ENCODE results near the gene MAPK14.
"Not testable (repeated sequence)": the region's sequence is repeated elsewhere in the genome, so short reads cannot be mapped to it uniquely, and the experiment has no call there.

The MAPK14 gene

DNA sequence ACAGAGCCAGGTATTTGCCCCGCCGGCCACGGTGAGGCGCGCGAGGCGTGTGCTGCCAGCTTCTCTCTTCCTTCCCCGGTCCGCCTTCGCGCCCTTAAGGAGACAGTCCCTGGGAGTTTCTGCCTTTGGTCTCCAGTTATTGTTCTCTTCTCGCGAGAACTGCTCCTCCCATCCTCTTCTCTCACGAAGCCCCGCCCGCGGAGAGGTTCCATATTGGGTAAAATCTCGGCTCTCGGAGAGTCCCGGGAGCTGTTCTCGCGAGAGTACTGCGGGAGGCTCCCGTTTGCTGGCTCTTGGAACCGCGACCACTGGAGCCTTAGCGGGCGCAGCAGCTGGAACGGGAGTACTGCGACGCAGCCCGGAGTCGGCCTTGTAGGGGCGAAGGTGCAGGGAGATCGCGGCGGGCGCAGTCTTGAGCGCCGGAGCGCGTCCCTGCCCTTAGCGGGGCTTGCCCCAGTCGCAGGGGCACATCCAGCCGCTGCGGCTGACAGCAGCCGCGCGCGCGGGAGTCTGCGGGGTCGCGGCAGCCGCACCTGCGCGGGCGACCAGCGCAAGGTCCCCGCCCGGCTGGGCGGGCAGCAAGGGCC, at the start of gene MAPK14:
Gene MAPK14 (plus strand): TSS at position 308 of the 587 bp plus-strand sequence. CDS start 350 bp downstream, outside the sequence.
- in situ Hi-C loops (cut with MboI; ENCODE audit: low sequenced_read_pairs), result no loop called here

DNA sequence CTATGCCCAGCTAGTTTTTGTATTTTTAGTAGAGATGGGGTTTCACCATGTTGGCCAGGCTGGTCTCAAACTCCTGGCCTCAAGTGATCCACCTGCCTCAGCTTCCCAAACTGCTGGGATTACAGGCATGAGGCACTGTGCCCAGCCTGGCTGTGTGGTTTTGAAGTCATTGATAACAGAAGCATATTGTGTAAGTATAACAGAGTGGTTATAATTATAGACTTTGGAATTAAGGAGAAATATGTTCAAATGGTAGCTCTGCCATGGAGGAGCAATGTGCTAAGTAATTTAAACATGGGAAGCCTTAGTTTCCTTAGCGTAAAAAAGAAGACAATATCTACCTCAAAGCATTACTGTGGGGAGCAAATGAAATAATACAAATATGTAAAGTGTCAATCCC, 47.5 kb upstream of the MAPK14 start:
- in situ Hi-C loops (cut with MboI; ENCODE audit: low sequenced_read_pairs), result not testable (repeated sequence)

GRCh38 chr6:35980991-35981645, 46.5 kb upstream of the MAPK14 start:
- in situ Hi-C loops (cut with MboI; ENCODE audit: low sequenced_read_pairs), result no loop called here

GRCh38 chr6:35984701-35985100, 42.9 kb upstream of the MAPK14 start:
- in situ Hi-C loops (cut with MboI; ENCODE audit: low sequenced_read_pairs), result no loop called here

GRCh38 chr6:35988047-35988446, 39.6 kb upstream of the MAPK14 start:
- in situ Hi-C loops (cut with MboI; ENCODE audit: low sequenced_read_pairs), result not testable (repeated sequence)

- in situ Hi-C loops (cut with MboI; ENCODE audit: low sequenced_read_pairs), result no loop called here
Observed at GRCh38 chr6:35993150-35993549, 34.5 kb upstream of the MAPK14 start.

GRCh38 chr6:36000451-36000850, 27.2 kb upstream of the MAPK14 start:
- in situ Hi-C loops (cut with MboI; ENCODE audit: low sequenced_read_pairs), result no loop called here

- in situ Hi-C loops (cut with MboI; ENCODE audit: low sequenced_read_pairs), result no loop called here
Observed at GRCh38 chr6:36015666-36016065, 11.9 kb upstream of the MAPK14 start.

- in situ Hi-C loops (cut with MboI; ENCODE audit: low sequenced_read_pairs), result no loop called here
Observed at GRCh38 chr6:36018339-36018738, 9.3 kb upstream of the MAPK14 start.

GRCh38 chr6:36019167-36019566, 8.4 kb upstream of the MAPK14 start:
- in situ Hi-C loops (cut with MboI; ENCODE audit: low sequenced_read_pairs), result no loop called here

- in situ Hi-C loops (cut with MboI; ENCODE audit: low sequenced_read_pairs), result no loop called here
Observed at GRCh38 chr6:36020154-36020553, 7.5 kb upstream of the MAPK14 start.

GRCh38 chr6:36023996-36024795, 3.4 kb upstream of the MAPK14 start, which contains the start of gene SLC26A8:
Gene SLC26A8, minus strand, starts transcription at chr6:36024641. Its CDS starts 4,934 bp downstream, at chr6:36019707.
- in situ Hi-C loops (cut with MboI; ENCODE audit: low sequenced_read_pairs), result no loop called here

DNA sequence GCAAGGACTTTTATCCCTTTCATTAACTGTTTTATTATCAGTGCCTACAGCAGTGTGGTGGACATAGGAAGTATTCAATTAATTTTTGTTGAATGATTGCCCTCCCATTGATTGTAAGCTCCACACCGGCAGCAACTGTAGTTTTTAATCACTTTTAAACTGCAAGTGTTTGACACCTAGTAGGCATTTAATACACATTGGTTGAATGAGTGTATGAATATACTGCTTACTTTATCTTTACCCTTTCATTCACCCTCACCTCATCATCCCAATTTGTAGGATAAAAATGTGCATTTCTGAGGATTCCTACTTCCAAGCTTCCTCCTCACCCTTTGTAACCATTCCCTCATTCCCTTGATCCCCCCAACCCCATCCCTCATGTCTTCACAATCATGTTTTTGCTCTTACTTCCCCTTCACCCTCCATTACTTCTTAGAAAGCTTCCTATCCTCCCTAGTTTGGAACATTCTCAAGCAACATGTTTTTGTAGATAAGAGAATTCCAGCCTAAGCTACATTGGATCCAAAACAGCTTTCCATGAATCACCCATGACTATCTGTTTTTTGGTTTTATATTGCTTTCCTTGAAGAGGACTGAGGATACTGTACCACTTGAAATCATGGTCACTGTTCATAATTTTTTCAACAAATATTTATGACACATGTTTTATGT, 2.2 kb upstream of the MAPK14 start:
- in situ Hi-C loops (cut with MboI; ENCODE audit: low sequenced_read_pairs), result no loop called here

GRCh38 chr6:36025932-36026327, 1.7 kb upstream of the MAPK14 start:
- in situ Hi-C loops (cut with MboI; ENCODE audit: low sequenced_read_pairs), result no loop called here

DNA sequence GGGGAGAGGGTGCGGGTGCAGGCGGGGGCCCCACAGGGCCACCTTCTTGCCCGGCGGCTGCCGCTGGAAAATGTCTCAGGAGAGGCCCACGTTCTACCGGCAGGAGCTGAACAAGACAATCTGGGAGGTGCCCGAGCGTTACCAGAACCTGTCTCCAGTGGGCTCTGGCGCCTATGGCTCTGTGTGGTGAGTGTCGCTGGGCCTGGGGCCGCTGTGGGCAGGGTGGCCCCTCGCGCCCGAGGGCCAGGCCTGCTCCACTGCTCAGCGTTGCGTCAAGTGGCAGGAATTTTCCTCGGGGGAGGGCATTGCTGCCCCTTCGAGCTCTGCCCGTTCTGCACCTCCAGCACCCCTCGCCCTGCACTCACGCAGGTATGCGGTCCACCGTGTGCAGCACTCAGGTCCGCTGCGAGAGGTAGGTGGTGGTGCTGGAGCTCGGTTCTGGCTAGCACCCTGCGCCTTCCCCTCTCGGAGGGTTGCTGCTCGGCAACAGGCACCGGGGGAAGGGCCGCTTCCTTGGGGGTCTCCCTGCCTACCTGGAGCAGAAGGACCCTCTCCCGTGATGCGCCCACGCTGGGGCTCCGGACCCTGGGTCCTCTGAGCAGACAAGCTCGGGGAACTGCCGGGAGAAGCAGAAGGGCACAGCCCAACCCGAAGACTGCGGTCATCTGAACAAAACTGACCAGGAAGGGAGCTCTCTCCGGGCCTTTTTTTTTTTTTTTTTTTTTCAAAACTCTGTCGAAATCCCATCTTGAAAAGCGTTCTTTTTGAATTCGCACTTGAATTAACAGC, 674 bp downstream of the MAPK14 start:
- in situ Hi-C loops (cut with MboI; ENCODE audit: low sequenced_read_pairs), result no loop called here

- in situ Hi-C loops (cut with MboI; ENCODE audit: low sequenced_read_pairs), result no loop called here
Observed at GRCh38 chr6:36028877-36029324, 1.3 kb downstream of the MAPK14 start.

GRCh38 chr6:36029464-36029863, 1.9 kb downstream of the MAPK14 start:
- in situ Hi-C loops (cut with MboI; ENCODE audit: low sequenced_read_pairs), result no loop called here

GRCh38 chr6:36032261-36032660, 4.7 kb downstream of the MAPK14 start:
- in situ Hi-C loops (cut with MboI; ENCODE audit: low sequenced_read_pairs), result no loop called here

GRCh38 chr6:36033144-36033543, 5.5 kb downstream of the MAPK14 start:
- in situ Hi-C loops (cut with MboI; ENCODE audit: low sequenced_read_pairs), result not testable (repeated sequence)

DNA sequence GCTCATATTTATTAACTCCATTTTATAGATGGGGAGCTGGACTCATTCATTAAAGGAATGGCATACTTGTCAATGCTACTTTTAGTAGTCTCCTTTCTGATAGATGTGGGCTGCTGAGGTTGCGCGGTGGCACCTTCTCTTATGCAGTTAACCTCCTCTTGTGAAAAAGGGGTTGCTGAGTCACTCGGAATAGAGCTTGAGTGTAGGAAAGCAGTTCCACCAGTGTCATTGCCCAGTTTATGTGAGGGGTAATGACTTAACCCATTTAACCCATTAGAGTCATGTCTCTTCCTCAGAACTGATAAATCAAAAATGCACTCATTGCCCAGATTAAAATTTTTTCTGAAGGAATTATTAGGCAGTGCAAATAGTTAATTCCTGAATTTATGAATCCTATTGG, 6.3 kb downstream of the MAPK14 start:
- in situ Hi-C loops (cut with MboI; ENCODE audit: low sequenced_read_pairs), result no loop called here

Measured in hTERT RPE-1 (cell line).